ENCODE results near the gene SERPINI1.
"Not testable (repeated sequence)": the region's sequence is repeated elsewhere in the genome, so short reads cannot be mapped to it uniquely, and the experiment has no call there.

Gene SERPINI1

DNA sequence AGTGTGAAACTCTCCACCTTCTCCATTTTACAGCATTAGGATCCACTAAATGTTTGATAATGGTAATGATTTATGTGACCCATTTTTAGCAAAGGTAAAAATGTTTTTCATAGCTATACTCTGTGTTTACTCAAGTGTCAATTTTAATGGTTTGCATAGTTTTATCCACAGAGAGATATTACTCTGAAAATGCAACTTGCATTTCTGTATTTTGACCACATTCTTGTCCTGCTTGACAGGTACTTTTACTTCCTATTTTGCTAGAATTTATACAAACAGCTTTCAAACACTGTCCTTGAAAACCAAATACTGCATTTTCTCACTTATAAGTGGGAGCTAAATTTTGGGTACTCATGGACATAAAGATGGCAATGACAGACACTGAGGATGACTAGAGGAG is 62.9 kb downstream of the SERPINI1 start:
- no peak for DNase-seq

DNA sequence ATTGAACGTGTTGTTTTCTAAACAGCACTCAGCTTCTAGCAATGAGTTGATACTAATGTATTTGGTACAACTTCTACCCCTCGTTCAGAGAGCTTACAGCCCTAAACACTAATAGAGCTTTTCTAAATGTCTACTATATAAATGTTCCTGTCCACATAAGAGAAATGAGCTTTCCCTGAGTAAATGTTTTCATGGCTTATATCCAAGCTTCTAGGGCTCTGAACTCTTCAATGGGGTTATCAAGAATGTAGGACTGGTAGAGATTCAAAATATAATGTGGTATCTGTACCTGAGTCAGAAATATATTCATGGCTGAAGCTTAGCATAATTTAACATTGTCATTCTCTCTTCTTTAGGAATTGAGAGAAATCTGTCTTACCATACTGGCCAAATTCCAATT is 73.4 kb downstream of the SERPINI1 start:
- no peak for DNase-seq

DNA sequence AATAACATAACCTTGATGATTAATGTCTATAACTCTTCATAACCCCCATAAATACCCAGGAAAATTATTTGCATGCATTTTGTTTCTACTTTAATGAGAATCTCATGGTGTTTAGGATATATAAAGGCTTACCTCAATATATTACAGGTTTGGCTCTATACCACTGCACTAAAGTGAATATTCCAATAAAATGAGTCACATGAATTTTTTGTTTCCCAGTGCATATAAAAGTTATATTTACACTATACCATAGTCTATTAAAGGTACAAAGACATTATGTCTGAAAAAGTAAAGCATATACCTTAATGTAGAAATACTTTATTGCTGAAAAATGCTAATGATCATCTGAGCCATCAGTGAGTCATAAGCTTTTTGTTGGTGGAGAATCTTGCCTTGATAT is 74.7 kb downstream of the SERPINI1 start:
- no peak for DNase-seq

DNA sequence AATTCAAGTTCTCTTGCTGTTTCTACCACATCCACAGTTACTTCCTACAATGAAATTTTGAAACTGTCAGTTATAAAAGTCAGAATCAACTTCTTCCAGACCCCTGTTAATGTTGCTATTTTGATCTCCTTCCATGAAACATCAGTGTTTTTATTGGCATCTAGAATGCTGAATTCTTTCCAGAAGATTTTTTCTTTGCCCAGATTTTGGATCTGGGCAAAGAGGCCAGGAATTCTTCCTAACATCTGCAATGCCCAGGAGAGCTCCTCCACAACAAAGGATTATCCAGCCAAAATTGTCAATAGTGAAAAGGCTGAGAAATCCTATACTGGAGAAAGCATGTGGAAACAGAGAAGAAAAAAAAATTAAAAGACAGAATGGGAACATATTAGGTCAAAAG is 75.5 kb downstream of the SERPINI1 start:
- DNase-seq, result no peak

GRCh38 chr3:167813169-167814123 is 77.9 kb downstream of the SERPINI1 start:
- no peak for DNase-seq

DNA sequence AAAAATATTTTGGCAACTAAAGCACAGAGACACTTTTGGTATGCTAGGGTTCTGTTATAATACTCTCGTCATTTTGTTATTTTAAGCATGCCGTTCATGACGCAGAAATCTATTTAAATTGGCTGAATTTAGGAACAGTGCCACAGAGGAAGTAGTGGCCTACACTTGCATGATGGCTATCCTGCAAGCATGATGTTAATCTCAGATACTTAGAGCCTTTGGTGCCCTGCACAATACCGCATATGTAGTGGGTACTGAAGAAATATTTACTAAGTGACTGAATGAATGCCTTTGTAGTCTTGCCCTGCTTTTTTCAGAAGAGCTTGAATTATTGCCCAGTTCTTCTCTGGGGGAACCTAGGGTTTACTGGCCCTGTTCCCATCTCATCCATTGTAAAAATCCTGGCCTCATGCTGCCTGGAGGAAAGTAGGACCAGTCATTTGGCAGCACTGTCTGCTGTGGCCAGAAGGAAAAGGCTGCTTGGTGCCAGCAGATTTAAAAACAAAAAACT is 79.0 kb downstream of the SERPINI1 start:
- no peak for DNase-seq

DNA sequence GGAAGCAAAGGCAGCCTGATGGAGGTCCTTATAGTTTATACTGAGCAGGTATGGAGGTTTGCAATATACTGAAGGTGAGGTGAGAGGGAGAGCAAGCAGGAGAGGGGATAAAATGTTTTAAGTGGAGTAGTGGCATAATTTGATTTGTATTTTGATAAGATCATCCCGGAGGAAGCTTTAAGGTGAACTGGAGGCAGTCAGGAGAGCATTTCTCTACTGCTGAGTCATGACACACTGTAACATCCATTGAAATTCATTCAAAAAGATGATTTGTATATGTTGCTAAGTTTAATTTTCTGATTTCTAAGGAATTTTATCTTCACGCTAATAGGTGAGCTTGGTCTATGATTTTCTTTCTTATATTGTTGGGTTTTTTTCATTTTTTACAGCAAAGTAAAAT is 81.4 kb downstream of the SERPINI1 start:
- DNase-seq, result no peak

DNA sequence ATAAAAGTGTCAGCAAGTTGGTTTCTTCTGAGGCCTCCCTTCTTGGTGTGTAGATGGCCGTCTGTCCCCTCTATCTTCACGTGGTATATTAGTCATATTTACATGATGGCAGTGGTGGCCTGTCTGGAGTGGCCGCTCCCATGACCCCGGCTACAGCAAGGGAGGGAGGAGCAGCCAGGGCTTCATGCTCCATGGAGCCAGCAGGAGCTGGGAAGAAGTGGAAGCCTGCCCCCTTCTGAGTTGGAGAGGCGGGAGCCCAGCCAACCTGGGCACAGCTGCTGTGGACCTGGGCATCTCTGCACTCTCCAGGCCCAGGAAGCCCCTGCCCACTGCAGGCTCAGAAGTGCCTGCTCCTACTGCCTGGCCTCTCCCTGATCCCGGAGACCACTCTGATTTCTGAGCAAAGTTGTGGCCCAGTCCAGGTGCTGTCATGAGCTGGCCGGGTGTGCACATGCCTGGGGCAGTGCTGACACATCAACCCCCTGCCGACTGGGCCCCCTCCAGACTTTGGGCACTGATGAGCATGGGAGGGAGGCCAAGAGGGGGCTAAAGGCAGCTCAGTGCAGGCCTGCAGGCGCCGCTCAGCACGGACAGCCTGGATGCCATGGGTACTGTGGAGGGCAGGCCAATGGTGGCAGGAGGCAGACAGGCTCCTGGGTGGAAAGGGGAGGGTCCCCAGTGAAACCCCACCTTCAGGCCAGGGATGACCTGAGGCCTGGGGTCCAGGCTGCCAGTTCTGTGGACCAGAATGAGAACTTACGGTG is 84.8 kb downstream of the SERPINI1 start:
- DNase-seq, result no peak

DNA sequence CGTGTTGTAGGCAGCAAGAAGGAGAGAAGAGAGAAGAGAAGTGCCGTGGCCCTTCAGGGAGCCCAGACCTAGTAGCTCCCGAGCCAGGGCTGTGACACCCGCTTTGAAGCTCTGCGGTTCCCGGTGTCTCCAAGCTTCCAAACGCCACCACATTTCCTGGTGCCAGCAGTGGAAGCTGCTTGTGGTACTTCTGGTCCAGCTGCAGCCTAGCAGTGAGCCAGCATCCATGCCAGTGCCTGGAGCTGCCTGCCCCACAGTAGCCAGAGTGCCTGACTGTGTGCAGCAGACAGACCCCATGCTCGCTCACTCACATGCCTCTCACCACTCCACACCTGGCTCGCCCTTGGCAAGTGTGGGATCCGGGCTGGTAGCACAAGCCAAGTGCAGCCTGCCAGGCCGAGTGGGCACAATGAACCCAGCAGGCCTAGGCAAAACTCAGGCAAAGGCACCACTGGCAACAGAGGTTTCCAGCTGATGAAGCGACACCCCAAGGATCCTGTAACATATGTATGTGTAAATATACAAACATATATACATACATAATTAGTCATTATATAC is 85.8 kb downstream of the SERPINI1 start:
- no peak for DNase-seq

- no peak for DNase-seq
These were observed 88.2 kb downstream of the SERPINI1 start for GRCh38 chr3:167823738-167824137.

DNA sequence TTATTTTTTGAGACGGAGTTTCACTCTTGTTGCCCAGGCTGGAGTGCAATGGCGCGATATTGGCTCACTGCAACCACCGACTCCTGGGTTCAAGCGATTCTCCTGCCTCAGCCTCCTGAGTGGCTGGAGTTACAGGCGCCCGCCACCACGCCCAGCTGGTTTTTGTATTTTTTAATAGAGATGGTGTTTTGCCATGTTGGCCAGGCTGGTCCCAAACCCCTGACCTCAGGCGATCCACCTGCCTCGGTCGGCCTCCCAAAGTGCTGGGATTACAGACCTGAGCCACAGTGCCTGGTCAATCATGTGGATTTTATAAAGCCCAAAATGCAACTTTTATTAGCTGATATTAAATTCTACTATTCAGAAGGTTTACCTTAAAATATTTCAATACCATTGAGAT is 92.1 kb downstream of the SERPINI1 start:
- DNase-seq, result not testable (repeated sequence)

DNA sequence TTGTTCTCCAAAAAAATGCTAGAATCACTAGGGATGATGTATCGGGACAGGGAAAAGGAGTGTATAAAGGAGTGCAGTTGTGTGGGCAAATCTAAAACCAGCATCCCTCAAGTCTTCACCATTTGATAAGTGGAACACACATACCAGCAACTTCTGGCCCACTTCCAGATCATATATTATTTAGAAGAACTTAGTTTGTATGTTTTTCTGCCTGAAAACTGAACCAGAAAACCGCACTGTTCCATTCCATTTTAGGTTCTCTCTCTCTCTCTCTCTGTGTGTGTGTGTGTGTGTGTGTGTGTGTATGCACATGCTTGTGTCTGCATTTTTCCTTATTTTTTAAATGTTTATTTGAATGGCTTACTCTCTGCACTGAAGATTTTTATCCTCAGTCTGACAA is 93.5 kb downstream of the SERPINI1 start:
- no peak for DNase-seq

GRCh38 chr3:167830007-167830406 is 94.5 kb downstream of the SERPINI1 start:
- no peak for DNase-seq

- DNase-seq, result no peak
These were observed 99.8 kb downstream of the SERPINI1 start for GRCh38 chr3:167835359-167835758.

- no peak for DNase-seq
These were observed 100.4 kb downstream of the SERPINI1 start for GRCh38 chr3:167835953-167836352.

DNA sequence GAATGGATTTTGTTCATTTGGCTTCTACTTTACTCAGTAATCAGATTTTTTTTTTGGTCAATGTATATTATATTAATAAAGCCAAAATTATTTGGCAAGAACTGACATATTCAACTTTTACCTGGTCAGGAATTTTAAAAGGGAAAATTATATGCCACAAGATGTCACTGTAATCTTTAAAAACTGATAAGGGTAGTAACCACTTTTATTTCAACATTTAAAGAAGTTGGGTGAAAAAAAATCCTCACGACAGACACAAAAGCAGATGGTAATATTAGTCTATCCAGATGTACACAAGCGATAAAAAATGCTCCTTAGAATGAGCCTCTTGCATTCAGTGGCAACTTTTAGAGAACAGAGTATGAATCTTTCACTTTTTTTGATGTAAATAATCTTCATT is 101.9 kb downstream of the SERPINI1 start:
- no peak for DNase-seq

DNA sequence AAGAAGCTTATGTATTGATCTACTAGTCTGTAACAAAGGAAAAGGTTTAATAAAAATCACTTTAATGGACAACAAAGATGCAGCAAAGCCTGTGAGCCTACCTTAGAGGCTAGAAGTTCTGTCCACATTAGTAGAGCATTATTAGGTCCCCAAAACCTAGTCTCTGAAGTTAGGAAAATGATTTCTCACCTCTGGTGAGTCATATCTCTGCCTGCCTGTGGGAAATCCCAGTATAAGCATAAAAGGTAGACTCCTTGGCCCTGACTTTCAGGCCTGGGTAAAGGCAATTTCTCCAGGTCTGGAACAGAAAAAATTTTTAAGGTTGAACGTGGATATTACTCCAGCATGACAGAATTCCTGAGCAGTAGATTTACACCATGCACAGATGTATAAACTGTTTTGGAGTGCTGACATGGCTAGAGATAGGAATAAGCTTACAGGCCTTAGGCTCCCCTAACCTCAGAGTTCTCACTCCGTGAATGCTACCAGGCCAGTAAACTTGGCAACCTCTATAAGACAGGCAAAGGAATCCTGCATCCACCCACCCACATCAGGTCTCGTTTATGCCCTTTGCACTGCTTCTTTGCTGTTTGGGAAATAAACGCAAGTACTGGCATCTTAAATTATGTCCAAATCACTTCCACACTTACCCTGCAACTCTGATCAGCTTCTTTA is 104.1 kb downstream of the SERPINI1 start:
- no peak for DNase-seq

GRCh38 chr3:167840247-167840646 is 104.7 kb downstream of the SERPINI1 start:
- DNase-seq, result no peak

- no peak for DNase-seq
These were observed 108.0 kb downstream of the SERPINI1 start for GRCh38 chr3:167843481-167843880.

DNA sequence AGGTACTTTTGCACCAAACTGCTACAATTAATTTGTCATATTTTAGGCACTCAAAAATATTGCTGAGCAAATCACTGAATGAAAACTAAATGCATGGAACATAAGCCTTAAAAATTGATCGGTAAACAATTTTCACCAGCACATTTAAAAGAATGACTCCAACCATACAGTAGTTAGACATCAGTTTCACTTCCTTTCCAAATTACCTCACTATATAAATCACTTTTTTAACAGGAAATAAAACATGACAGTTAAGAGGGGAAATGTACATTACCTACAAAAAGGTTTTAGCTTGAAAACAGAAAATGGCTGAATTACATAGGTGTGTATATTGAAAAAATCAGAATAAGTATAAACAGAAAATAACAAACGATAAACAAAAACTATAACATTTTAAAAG is 108.4 kb downstream of the SERPINI1 start:
- no peak for DNase-seq

- DNase-seq, result no peak
These were observed 109.0 kb downstream of the SERPINI1 start for GRCh38 chr3:167844528-167844927.

DNA sequence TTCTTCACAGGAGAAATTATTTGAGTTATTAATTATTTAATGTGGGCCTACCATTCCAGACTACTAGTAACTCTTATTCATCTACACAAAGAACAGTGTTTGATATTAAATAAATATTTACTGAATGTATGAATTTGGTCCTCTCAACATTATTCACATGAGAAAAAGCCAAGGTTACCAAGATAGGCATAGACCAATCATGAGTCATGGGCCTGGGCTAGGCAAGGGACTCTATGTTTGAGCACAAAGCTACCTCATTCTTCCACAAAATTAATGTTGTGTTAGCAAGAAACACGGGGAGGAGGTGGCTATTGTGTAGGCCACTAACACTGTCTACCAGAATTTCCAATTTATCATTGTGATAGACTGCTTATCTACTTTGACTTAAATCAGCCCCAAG is 115.7 kb downstream of the SERPINI1 start:
- DNase-seq, result no peak

DNA sequence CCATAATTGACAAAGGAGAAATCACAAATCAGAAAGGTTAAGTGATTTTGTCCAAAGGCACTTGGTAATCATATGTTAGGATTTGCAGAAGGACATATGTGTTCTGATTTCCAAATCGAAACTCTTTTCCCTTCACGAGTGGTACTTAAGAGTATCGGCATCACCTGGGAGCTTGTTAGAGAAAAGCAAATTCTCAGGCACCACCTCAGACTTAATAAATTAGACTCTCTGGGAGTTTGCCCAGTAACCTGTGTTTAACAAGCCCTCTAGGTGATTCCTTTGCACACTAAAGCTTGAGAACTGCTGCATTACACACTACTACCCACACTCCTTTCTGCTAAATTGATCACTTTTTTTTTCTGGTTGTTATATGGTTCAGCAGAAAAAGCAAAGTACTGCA is 116.2 kb downstream of the SERPINI1 start:
- no peak for DNase-seq

Measured in activated CD4-positive, alpha-beta T cell treated with anti-CD3 and anti-CD28 coated beads, Interleukin-2, amount 50 U/mL, for 4 hours (primary cell).